NCI-H82 (cell line): ENCODE data around the gene SFT2D1.
"Not testable (repeated sequence)": the region's sequence is repeated elsewhere in the genome, so short reads cannot be mapped to it uniquely, and the experiment has no call there.

Experiments used
- DNase-seq: peaks from one replicate; lab custom pipeline; 2025; lab: John Stamatoyannopoulos, UW

The SFT2D1 gene

GRCh38 chr6:166342349-166343149 is at the start of gene SFT2D1:
Gene SFT2D1 (minus strand): TSS chr6:166342545. CDS start chr6:166342481, 64 bp downstream.
- DNase-seq = peak; percentile 88

GRCh38 chr6:166389119-166389518 is 46.8 kb upstream of the SFT2D1 start:
- no peak for DNase-seq

- DNase-seq = no peak
Measured at GRCh38 chr6:166388290-166389004, 46.1 kb upstream of the SFT2D1 start.

GRCh38 chr6:166387642-166388289 is 45.4 kb upstream of the SFT2D1 start:
- peak; percentile 38 for DNase-seq

GRCh38 chr6:166387098-166387497 is 44.8 kb upstream of the SFT2D1 start:
- not testable (repeated sequence) for DNase-seq

GRCh38 chr6:166386111-166386510 is 43.8 kb upstream of the SFT2D1 start:
- DNase-seq = no peak

- DNase-seq = peak; percentile 65
Measured at GRCh38 chr6:166383802-166384363, 41.5 kb upstream of the SFT2D1 start.

GRCh38 chr6:166382933-166383801 is 40.8 kb upstream of the SFT2D1 start, which contains the start of gene MPC1:
Gene MPC1 (minus strand): TSS chr6:166382940. CDS start chr6:166382876, 64 bp downstream.
- DNase-seq = peak; percentile 97

- DNase-seq = peak; percentile 50
Measured at GRCh38 chr6:166382500-166382932, 40.2 kb upstream of the SFT2D1 start.

GRCh38 chr6:166381733-166382499 is 39.6 kb upstream of the SFT2D1 start:
- peak; percentile 64 for DNase-seq

- DNase-seq = no peak
Measured at GRCh38 chr6:166381381-166381732, 39.0 kb upstream of the SFT2D1 start.

- DNase-seq = no peak
Measured at GRCh38 chr6:166379800-166380199, 37.5 kb upstream of the SFT2D1 start.

- no peak for DNase-seq
Measured at GRCh38 chr6:166379103-166379586, 36.8 kb upstream of the SFT2D1 start.

- DNase-seq = no peak
Measured at GRCh38 chr6:166377721-166378120, 35.4 kb upstream of the SFT2D1 start.

GRCh38 chr6:166375013-166375412 is 32.7 kb upstream of the SFT2D1 start:
- no peak for DNase-seq

GRCh38 chr6:166370489-166370888 is 28.1 kb upstream of the SFT2D1 start:
- DNase-seq = no peak

GRCh38 chr6:166369782-166370181 is 27.4 kb upstream of the SFT2D1 start:
- DNase-seq = no peak

GRCh38 chr6:166366921-166367320 is 24.6 kb upstream of the SFT2D1 start:
- DNase-seq = no peak

- no peak for DNase-seq
Measured at GRCh38 chr6:166365806-166366205, 23.5 kb upstream of the SFT2D1 start.

GRCh38 chr6:166365221-166365620 is 22.9 kb upstream of the SFT2D1 start:
- DNase-seq = no peak
